K562 (cell line): ENCODE results near the gene ASB14. TPM values are rescaled to one million over a fixed set of nuclear protein-coding genes. Genes with fewer than 3 reads are reported as not detected.
A peak's percentile ranks its signal among the peaks of the same experiment; 100 is the strongest.

Experiments
- ARID3B ChIP-seq: fragments of 250-450 bp; sonication (Bioruptor Pico); IDR thresholded peaks from 2 replicates; pipeline ENCODE4 v1.4.0; 2020; ENCODE audit warnings: borderline replicate concordance
- E2F6 ChIP-seq, 2 experiments: IDR thresholded peaks; 2 replicates each; pipeline ENCODE4 v1.6.1; 2011; ENCODE audit warnings: borderline replicate concordance in 1 of 2, control low read depth in 1 of 2, low read depth in 1 of 2, low read length in 1 of 2, mild to moderate bottlenecking in 1 of 2, mixed read lengths in 1 of 2, moderate library complexity in 1 of 2; ENCODE audit not compliant: insufficient read depth in 1 of 2, insufficient read length in 1 of 2, poor library complexity in 1 of 2, severe bottlenecking in 1 of 2; ENCODE audit errors: extremely low read depth in 1 of 2
- FOXK2 ChIP-seq, 2 experiments: fragments of 450-650 bp; IDR thresholded peaks in 1 of 2; conservative IDR thresholded peaks in 1 of 2; 2 replicates each; pipeline ENCODE4 v1.6.1; 2016; ENCODE audit warnings: low read depth in 2 of 2, mild to moderate bottlenecking in 1 of 2
- FOXO4 ChIP-seq: fragments of 450-650 bp; formaldehyde crosslinking; IDR thresholded peaks from 2 replicates; pipeline ENCODE4 v1.4.0; 2020; ENCODE audit warnings: mild to moderate bottlenecking, moderate library complexity
- GABPA ChIP-seq: fragments of 200-800 bp; sonication (Bioruptor generic); conservative IDR thresholded peaks from 2 replicates; pipeline ENCODE4 v1.6.1; 2016; ENCODE audit warnings: low read depth, missing genetic modification characterization, missing compliant biosample characterization
- IFI16 ChIP-seq: fragments of 250-450 bp; sonication (Bioruptor Pico); IDR thresholded peaks from 2 replicates; pipeline ENCODE4 v2.1.2; 2022; ENCODE audit warnings: mild to moderate bottlenecking, inconsistent platforms
- IRF9 ChIP-seq: fragments of 450-650 bp; IDR thresholded peaks from 2 replicates; pipeline ENCODE4 v1.6.1; 2016; ENCODE audit warnings: missing biosample characterization, missing genetic modification characterization
- MYNN ChIP-seq, 2 experiments: sonication (generic); formaldehyde crosslinking in 1 of 2; IDR thresholded peaks; 2 replicates each; pipeline versions ENCODE4 v1.5.0 to v1.6.1; 2016 to 2020; ENCODE audit warnings: antibody characterized with exemption in 1 of 2, missing genetic modification reagents in 1 of 2
- NBN ChIP-seq: fragments of 450-650 bp; IDR thresholded peaks from 2 replicates; pipeline ENCODE4 v1.6.1; 2016; ENCODE audit warnings: low read depth, mild to moderate bottlenecking
- NELFE ChIP-seq: IDR thresholded peaks from 2 replicates; pipeline ENCODE4 v1.6.1; 2011; ENCODE audit warnings: mild to moderate bottlenecking; ENCODE audit not compliant: insufficient read depth, insufficient read length
- RHOXF2B ChIP-seq: fragments of 250-450 bp; sonication (Bioruptor Pico); conservative IDR thresholded peaks from 2 replicates; pipeline ENCODE4 v1.5.1; 2021
- SMARCB1 ChIP-seq: IDR thresholded peaks from 2 replicates; pipeline ENCODE4 v1.6.1; 2011; ENCODE audit warnings: improper control_type of control experiment, low read depth; ENCODE audit not compliant: insufficient read length
- STAT6 ChIP-seq: sonication (generic); formaldehyde crosslinking; IDR thresholded peaks from 2 replicates; pipeline ENCODE4 v1.8.1; 2023; ENCODE audit warnings: mild to moderate bottlenecking, missing genetic modification reagents
- ZBTB43 ChIP-seq: sonication (generic); formaldehyde crosslinking; IDR thresholded peaks from 2 replicates; pipeline ENCODE4 v1.8.0; 2023; ENCODE audit warnings: mild to moderate bottlenecking, missing genetic modification reagents
- ZFPM2 ChIP-seq: fragments of 250-450 bp; sonication (Bioruptor Pico); IDR thresholded peaks from 2 replicates; pipeline ENCODE4 v1.5.1; 2022; ENCODE audit warnings: mild to moderate bottlenecking
- ZNF24 ChIP-seq: fragments of 450-650 bp; IDR thresholded peaks from 2 replicates; pipeline ENCODE4 v1.6.1; 2016
- ZSCAN29 ChIP-seq: fragments of 450-650 bp; IDR thresholded peaks from 2 replicates; pipeline ENCODE4 v1.6.1; 2017
- polyA plus RNA-seq, 8 experiments: library from polyadenylated mRNA; depleted of rRNA in 4 of 8; stranded (reverse) in 5 of 8; unstranded in 3 of 8; fragments of >200 nt; fragmentation: Nextera tagmentation in 2 of 8; fragmentation: Illumina TruSeq in 1 of 8; extraction: Ambion mirVana in 2 of 8; extraction: Trizol in 1 of 8; gene quantifications; 2 replicates each; pipeline versions ENCODE4 v1.2.1 to v1.2.3, GENCODE V29; 2011 to 2014; ENCODE audit warnings: inconsistent platforms in 1 of 8, missing spikeins in 1 of 8
- total RNA-seq, 7 experiments: library from RNA; depleted of rRNA in 6 of 7; stranded (reverse); fragments of >200 nt in 6 of 7; fragmentation: Illumina TruSeq in 2 of 7; extraction: Trizol in 2 of 7; gene quantifications; 2 replicates each; pipeline versions ENCODE4 v1.2.1 to v1.2.3, GENCODE V29; 2011 to 2021; ENCODE audit warnings: low replicate concordance in 1 of 7

The ASB14 gene
- total and polyA plus RNA-seq, 9 of the 15 experiments (the other 6 are each of a cell fraction or from before 2014, with no cell fraction given): 0.01 to 0.07 TPM; not detected in 7

GRCh38 chr3:57227204-57227929, 65.1 kb downstream of the ASB14 start, which contains the start of gene APPL1 (continued):
- TF ChIP-seq ZBTB43 (CRISPR knock-in tag) (no peak), FOXK2 (conservative IDR thresholded peaks at IDR 0.05 in 1 of 2, IDR thresholded peaks at IDR 0.05 in 1 of 2; ENCODE audit: low read depth in 2 of 2) (0 out of 4 replicates have a peak, but pooled peaks of 1 of the 2 experiments have one; percentile 14), IRF9 (tag) (no peak), NELFE (no peak), FOXO4 (CRISPR knock-in tag) (no peak), GABPA (tag) (peak; percentile 73), IFI16 (no peak), SMARCB1 (no peak), MYNN (IDR thresholded peaks at IDR 0.05) (peak; percentile 25; the same call in 1 of the 2 replicates), MYNN (CRISPR knock-in tag; IDR thresholded peaks at IDR 0.05) (no peak), RHOXF2B (no peak), ZSCAN29 (no peak), E2F6 (IDR thresholded peaks at IDR 0.05; ENCODE audit: borderline replicate concordance in 1 of 2, extremely low read depth in 1 of 2, insufficient read depth in 1 of 2, insufficient read length in 1 of 2, low read depth in 1 of 2, low read length in 1 of 2, poor library complexity in 1 of 2, severe bottlenecking in 1 of 2) (peak; percentile 69 to 88), ZNF24 (no peak), STAT6 (CRISPR knock-in tag) (no peak), ZFPM2 (CRISPR knock-in tag) (no peak), ARID3B (CRISPR knock-in tag) (no peak), NBN (peak; percentile 70; the same call in 1 of the 2 replicates)
